HepG2 (cell line): ENCODE measurements around the gene ANKRD40. TPM values are rescaled to one million over a fixed set of nuclear protein-coding genes. Genes with fewer than 3 reads are reported as not detected.

ENCODE experiments used
- ATF4 ChIP-seq, 2 experiments: fragments of 450-650 bp in 1 of 2; sonication (generic) in 1 of 2; formaldehyde crosslinking; IDR thresholded peaks; 2 replicates each; pipeline versions ENCODE4 v1.5.0 to v1.8.0; 2020 to 2022; ENCODE audit warnings: mild to moderate bottlenecking in 1 of 2, missing genetic modification reagents in 1 of 2
- DMAP1 ChIP-seq: IDR thresholded peaks from 2 replicates; pipeline ENCODE4 v1.6.1; 2016
- FOXO4 ChIP-seq: sonication (generic); formaldehyde crosslinking; conservative IDR thresholded peaks from 2 replicates; pipeline ENCODE4 v1.8.1; 2023; ENCODE audit warnings: missing genetic modification reagents
- GMEB2 ChIP-seq: IDR thresholded peaks from 2 replicates; pipeline ENCODE4 v1.6.1; 2016; ENCODE audit warnings: missing biosample characterization, missing genetic modification reagents, low read depth
- HMGA1 ChIP-seq: sonication (generic); formaldehyde crosslinking; conservative IDR thresholded peaks from 2 replicates; pipeline ENCODE4 v1.4.0; 2020; ENCODE audit warnings: missing genetic modification reagents
- HNRNPUL1 ChIP-seq: fragments of 200-400 bp; formaldehyde crosslinking; IDR thresholded peaks from 2 replicates; pipeline ENCODE4 v1.6.1; 2017; ENCODE audit warnings: low read depth, mild to moderate bottlenecking, low read length, moderate library complexity
- KDM4B ChIP-seq: sonication (generic); formaldehyde crosslinking; IDR thresholded peaks from 2 replicates; pipeline ENCODE4 v1.4.0; 2020; ENCODE audit warnings: missing genetic modification reagents
- PHF8 ChIP-seq: sonication (generic); formaldehyde crosslinking; IDR thresholded peaks from 2 replicates; pipeline ENCODE4 v1.5.0; 2020; ENCODE audit warnings: missing genetic modification reagents
- REXO4 ChIP-seq: sonication (generic); formaldehyde crosslinking; IDR thresholded peaks from 2 replicates; pipeline ENCODE4 v1.8.0; 2022; ENCODE audit warnings: missing genetic modification reagents, mild to moderate bottlenecking, borderline replicate concordance
- SIN3A ChIP-seq: IDR thresholded peaks from 2 replicates; pipeline ENCODE4 v1.6.1; 2011; ENCODE audit warnings: low read depth, mild to moderate bottlenecking, control low read depth, low read length, borderline replicate concordance
- TARDBP ChIP-seq: sonication (generic); formaldehyde crosslinking; IDR thresholded peaks from 2 replicates; pipeline ENCODE4 v1.8.0; 2022; ENCODE audit warnings: mild to moderate bottlenecking, missing genetic modification reagents
- TRAFD1 ChIP-seq: sonication (generic); formaldehyde crosslinking; IDR thresholded peaks from 2 replicates; pipeline ENCODE4 v1.5.1; 2020; ENCODE audit warnings: missing genetic modification reagents, mild to moderate bottlenecking, borderline replicate concordance
- TSC22D2 ChIP-seq: sonication (generic); formaldehyde crosslinking; IDR thresholded peaks from 2 replicates; pipeline ENCODE4 v1.5.1; 2020; ENCODE audit warnings: missing genetic modification reagents, mild to moderate bottlenecking, borderline replicate concordance
- YEATS4 ChIP-seq: sonication (generic); formaldehyde crosslinking; IDR thresholded peaks from 2 replicates; pipeline ENCODE4 v1.4.0; 2020; ENCODE audit warnings: missing genetic modification reagents, borderline replicate concordance
- ZBTB39 ChIP-seq: sonication (generic); formaldehyde crosslinking; IDR thresholded peaks from 2 replicates; pipeline ENCODE4 v1.5.0; 2020; ENCODE audit warnings: missing genetic modification reagents
- ZNF260 ChIP-seq: sonication (generic); formaldehyde crosslinking; IDR thresholded peaks from 2 replicates; pipeline ENCODE4 v1.4.0; 2020; ENCODE audit warnings: missing genetic modification reagents, low read depth, mild to moderate bottlenecking, borderline replicate concordance
- ZNF33A ChIP-seq: sonication (generic); formaldehyde crosslinking; IDR thresholded peaks from 2 replicates; pipeline ENCODE4 v1.5.1; 2020; ENCODE audit warnings: missing genetic modification reagents, mild to moderate bottlenecking, moderate library complexity, borderline replicate concordance
- ZNF460 ChIP-seq: sonication (generic); formaldehyde crosslinking; IDR thresholded peaks from 2 replicates; pipeline ENCODE4 v1.5.1; 2020; ENCODE audit warnings: missing genetic modification reagents, mild to moderate bottlenecking, borderline replicate concordance
- ZNF558 ChIP-seq: sonication (generic); formaldehyde crosslinking; IDR thresholded peaks from 2 replicates; pipeline ENCODE4 v1.9.0; 2022; ENCODE audit warnings: mild to moderate bottlenecking, missing genetic modification reagents, borderline replicate concordance
- ZNF572 ChIP-seq: sonication (generic); formaldehyde crosslinking; IDR thresholded peaks from 2 replicates; pipeline ENCODE4 v1.5.1; 2020; ENCODE audit warnings: mild to moderate bottlenecking, missing genetic modification reagents
- ZNF652 ChIP-seq: IDR thresholded peaks from 2 replicates; pipeline ENCODE4 v1.6.1; 2016; ENCODE audit warnings: low read depth, borderline replicate concordance
- polyA plus RNA-seq, 8 experiments: library from polyadenylated mRNA; depleted of rRNA in 3 of 8; stranded (reverse) in 7 of 8; unstranded in 1 of 8; fragments of >200 nt; fragmentation: Illumina TruSeq in 4 of 8; extraction: Trizol in 4 of 8; gene quantifications; 2 replicates each; pipeline versions ENCODE4 v1.2.1 to v1.2.3, GENCODE V29; 2011 to 2016; ENCODE audit warnings: low read depth in 4 of 8, missing spikeins in 1 of 8, mixed read lengths in 1 of 8; ENCODE audit not compliant: insufficient read depth in 1 of 8
- total RNA-seq, 5 experiments: library from RNA; depleted of rRNA; stranded (reverse); fragments of >200 nt; fragmentation: Illumina TruSeq; extraction: Trizol; gene quantifications; 2 replicates each; pipeline ENCODE4 v1.2.3, GENCODE V29; 2016; ENCODE audit warnings: low read depth in 1 of 5

ANKRD40 gene
- total and polyA plus RNA-seq, 2 of the 13 experiments (the other 11 are each of a cell fraction or from before 2014, with no cell fraction given) = 35.0 to 46.4 TPM

- TF ChIP-seq TSC22D2 (CRISPR knock-in tag) = no peak
- no peak for TF ChIP-seq ZNF260 (CRISPR knock-in tag)
- 0 out of 2 replicates have a peak, but pooled peaks have one; percentile 24 for TF ChIP-seq KDM4B (CRISPR knock-in tag)
- TF ChIP-seq ZNF558 (CRISPR knock-in tag) = no peak
- TF ChIP-seq ZNF33A = no peak
- no peak for TF ChIP-seq TRAFD1
- no peak for TF ChIP-seq GMEB2 (CRISPR knock-in tag)
- no peak for TF ChIP-seq HNRNPUL1
- TF ChIP-seq HMGA1 (CRISPR knock-in tag) = no peak
- no peak for TF ChIP-seq FOXO4 (CRISPR knock-in tag)
- no peak for TF ChIP-seq ZNF652 (CRISPR knock-in tag)
- no peak for TF ChIP-seq SIN3A
- TF ChIP-seq ZNF460 (CRISPR knock-in tag) = no peak
- no peak for TF ChIP-seq ZBTB39
- 0 out of 2 replicates have a peak, but pooled peaks have one; percentile 38 for TF ChIP-seq TARDBP (CRISPR knock-in tag)
- TF ChIP-seq ZNF572 (CRISPR knock-in tag) = 0 out of 2 replicates have a peak, but pooled peaks have one; percentile 35
- no peak for TF ChIP-seq YEATS4
- no peak for TF ChIP-seq ATF4 (CRISPR knock-in tag; IDR thresholded peaks at IDR 0.05)
- 0 out of 2 replicates have a peak, but pooled peaks have one; percentile 32 for TF ChIP-seq DMAP1 (CRISPR knock-in tag)
- TF ChIP-seq REXO4 = no peak
- no peak for TF ChIP-seq PHF8 (CRISPR knock-in tag)
Measured at GRCh38 chr17:50681263-50682200, 26.2 kb downstream of the ANKRD40 start (continued).
